IPS-NIHi11 (cell line): Measurements from ENCODE around the gene NHLH2.

Source experiments
- DNase-seq: peaks from one replicate; pipeline ENCODE4 v3.0.0; 2012; ENCODE audit warnings: mixed read lengths, low spot score

The NHLH2 gene

GRCh38 chr1:115837740-115838421 is 3.0 kb downstream of the NHLH2 start:
- peak; percentile 55 for DNase-seq

GRCh38 chr1:115837341-115837739 is 3.6 kb downstream of the NHLH2 start:
- DNase-seq, result no peak

- DNase-seq, result peak; percentile 46
These were observed 7.1 kb downstream of the NHLH2 start for GRCh38 chr1:115833856-115834255.

- no peak for DNase-seq
These were observed 8.3 kb downstream of the NHLH2 start for GRCh38 chr1:115832651-115833050.

GRCh38 chr1:115830963-115831362 is 10.0 kb downstream of the NHLH2 start:
- DNase-seq, result no peak

- DNase-seq, result peak; percentile 10
These were observed 11.0 kb downstream of the NHLH2 start for GRCh38 chr1:115829947-115830346.

- peak; percentile 21 for DNase-seq
These were observed 11.8 kb downstream of the NHLH2 start for GRCh38 chr1:115829023-115829674.

- peak; percentile 84 for DNase-seq
These were observed 12.6 kb downstream of the NHLH2 start for GRCh38 chr1:115828101-115829022.

GRCh38 chr1:115827452-115828044 is 13.4 kb downstream of the NHLH2 start:
- no peak for DNase-seq

GRCh38 chr1:115826628-115827027 is 14.3 kb downstream of the NHLH2 start:
- DNase-seq, result no peak

GRCh38 chr1:115822117-115822516 is 18.8 kb downstream of the NHLH2 start:
- DNase-seq, result no peak

- DNase-seq, result no peak
These were observed 25.2 kb downstream of the NHLH2 start for GRCh38 chr1:115815694-115816093.

- DNase-seq, result no peak
These were observed 26.1 kb downstream of the NHLH2 start for GRCh38 chr1:115814685-115815398.

GRCh38 chr1:115813727-115814126 is 27.2 kb downstream of the NHLH2 start:
- no peak for DNase-seq

- DNase-seq, result no peak
These were observed 29.6 kb downstream of the NHLH2 start for GRCh38 chr1:115811140-115811828.

GRCh38 chr1:115810609-115811008 is 30.3 kb downstream of the NHLH2 start:
- DNase-seq, result no peak

GRCh38 chr1:115809847-115810246 is 31.1 kb downstream of the NHLH2 start:
- no peak for DNase-seq

GRCh38 chr1:115809076-115809475 is 31.9 kb downstream of the NHLH2 start:
- DNase-seq, result no peak

- peak; percentile 77 for DNase-seq
These were observed 33.2 kb downstream of the NHLH2 start for GRCh38 chr1:115807723-115808122.

GRCh38 chr1:115805597-115805996 is 35.3 kb downstream of the NHLH2 start:
- no peak for DNase-seq

GRCh38 chr1:115802416-115802815 is 38.5 kb downstream of the NHLH2 start:
- no peak for DNase-seq
